HG03103 (cell line): Measurements from ENCODE around the gene RORC.
"Not testable (repeated sequence)": the region's sequence is repeated elsewhere in the genome, so short reads cannot be mapped to it uniquely, and the experiment has no call there.

ENCODE experiments used
- ATAC-seq: cut with Tn5 transposase; IDR thresholded peaks from one replicate; pipeline ENCODE4 v1.9.1; 2021; ENCODE audit warnings: low read depth; ENCODE audit not compliant: unreplicated experiment

The RORC gene

DNA sequence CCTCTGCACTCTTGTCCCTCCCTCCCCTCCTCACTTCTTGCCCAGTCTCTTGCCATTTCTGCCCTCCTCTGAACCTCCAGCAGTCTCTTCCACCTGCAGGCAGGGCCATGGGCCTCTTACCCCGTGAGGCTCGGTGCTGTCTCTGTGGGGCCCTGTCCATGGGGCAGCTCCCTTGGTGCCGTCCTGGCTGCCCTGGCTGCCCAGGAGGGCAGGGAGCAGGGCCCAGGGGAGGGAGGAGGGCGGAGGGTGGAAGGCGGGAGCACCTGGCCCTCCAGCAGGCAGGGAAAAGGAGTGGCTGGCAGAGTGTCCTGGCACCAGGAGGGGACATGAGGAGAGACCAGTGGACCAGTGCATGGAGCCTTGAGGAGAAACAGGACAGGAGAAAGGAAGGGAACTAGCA, at the start of gene RORC:
Gene RORC (minus strand): TSS at position 198 of the 400 bp plus-strand sequence. CDS start 38 bp downstream, at position 160.
- ATAC-seq: no peak

DNA sequence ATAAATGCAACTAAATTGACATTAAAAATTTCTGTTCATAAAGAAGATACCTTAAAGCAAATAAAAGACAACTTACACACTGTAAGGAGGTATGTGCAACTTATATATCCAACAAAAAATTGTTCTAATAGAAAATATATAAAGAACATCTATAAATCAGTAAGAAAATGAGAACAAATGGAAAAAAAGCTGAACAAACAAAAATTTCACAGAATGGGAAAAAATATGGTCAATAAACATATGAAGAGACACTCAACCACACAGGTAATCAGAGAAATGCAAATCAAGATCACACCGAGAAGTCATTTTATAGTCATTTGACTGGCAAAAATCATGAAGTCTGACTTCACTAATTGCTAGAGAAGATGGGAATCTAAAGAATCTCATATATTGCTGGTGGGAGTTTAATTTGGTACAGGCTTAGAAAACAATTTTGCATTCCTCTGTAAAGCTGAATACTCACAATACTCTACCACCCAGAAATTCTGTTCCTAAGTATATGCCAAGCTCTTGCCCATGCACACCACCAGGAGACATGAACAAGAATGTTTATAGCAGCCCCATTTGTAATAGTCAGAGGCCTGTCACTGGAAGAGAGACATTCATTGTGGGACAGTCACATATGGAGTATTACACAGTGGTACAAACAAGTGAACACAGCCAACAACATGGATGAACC, 44.0 kb upstream of the RORC start:
- ATAC-seq: no peak

DNA sequence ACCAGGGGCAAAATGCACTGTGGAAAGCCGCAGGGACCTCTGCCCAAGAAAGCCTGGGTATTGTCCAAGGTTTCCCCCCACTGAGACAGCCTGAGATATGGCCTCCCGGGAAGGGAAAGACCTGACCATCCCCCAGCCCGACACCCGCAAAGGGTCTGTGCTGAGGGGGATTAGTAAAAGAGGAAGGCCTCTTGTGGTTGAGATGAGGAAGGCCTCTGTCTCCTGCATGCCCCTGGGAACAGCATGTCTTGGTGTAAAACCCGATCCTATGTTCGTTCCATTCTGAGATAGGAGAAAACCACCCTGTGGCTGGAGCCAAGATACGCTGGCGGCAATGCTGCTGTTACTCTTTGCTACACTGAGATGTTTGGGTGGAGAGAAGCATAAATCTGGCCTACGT, 41.2 kb upstream of the RORC start:
- ATAC-seq: not testable (repeated sequence)

DNA sequence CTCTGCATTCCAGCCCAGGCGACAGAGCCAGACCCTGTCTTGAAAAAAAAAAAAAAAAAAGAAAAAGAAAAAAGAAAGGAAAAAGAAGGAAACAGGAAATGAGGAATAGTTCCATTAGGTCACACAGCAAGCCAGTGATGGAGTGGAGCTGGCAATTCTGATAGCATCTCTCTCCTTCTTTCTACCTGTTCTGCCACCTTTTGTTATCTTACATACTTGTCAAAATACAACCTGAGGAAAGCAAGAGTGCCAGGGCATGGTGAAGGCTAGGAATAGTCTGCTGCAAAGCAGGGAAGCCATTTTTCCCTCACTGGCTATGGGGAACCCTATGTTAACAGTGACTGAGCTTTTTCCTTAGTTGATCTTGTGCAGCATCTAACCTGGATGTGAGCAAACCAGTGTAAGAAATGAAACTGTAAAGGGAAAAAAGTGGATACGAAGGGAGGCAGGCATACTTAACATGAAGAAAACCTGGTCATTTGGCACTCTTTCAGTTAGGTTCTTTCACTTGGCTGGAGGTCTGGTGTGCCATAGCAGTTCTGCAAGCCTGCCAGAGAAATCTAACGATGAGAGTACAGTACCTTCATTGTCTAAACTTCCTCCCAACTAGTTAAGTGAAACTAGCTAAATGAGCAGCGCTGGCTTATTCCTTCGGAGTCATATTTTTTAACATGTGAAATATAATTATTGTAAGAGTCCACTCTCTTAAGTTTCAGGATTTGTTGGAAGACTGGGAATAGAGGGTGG, 39.9 kb upstream of the RORC start:
- ATAC-seq: no peak

DNA sequence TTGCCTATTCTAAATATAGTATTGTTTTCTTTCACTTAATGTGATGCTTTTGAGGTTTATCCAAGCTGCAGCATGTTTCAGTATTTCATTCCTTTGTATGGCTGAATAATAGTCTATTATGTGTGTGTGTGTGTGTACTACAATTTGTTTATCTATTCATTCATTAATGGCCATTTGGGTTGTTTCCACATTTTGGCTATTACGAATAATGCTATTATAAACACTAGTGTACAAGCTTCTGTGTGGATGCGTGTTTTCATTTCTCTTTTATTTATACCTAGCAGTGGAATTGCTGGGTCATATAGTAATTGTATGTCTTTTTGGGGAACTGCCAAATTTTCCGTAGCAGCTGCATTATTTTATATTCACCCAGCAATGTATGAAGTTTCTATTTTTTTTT, 36.9 kb upstream of the RORC start:
- ATAC-seq: no peak

DNA sequence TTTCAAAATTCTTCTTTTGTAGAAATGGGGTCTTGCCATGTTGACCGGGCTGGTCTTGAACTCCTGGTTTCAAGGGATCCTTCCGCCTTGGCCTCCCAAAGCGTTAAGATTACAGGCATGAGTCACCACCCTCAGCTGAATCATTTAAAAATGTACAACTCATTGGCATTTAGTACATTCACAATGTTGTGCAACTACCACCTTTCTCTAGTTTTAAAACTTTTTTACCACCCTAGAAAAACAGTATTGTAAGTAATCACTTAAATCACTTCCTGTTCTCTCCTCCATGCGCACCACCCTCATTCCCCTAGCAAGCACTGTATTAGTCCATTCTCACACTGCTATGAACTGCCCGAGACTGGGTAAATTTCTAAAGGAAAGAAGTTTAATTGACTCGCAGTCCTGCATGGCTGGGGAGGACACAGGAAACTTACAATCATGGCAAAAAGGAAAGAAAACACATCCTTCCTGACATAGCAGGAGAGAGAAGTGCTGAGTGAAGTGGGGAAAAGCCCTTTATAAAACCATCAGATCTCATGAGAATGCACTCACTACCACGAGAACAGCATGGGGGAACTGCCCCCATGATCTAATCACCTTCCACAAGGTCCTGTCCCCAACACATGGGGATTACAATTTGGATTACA, 36.3 kb upstream of the RORC start:
- no peak for ATAC-seq

DNA sequence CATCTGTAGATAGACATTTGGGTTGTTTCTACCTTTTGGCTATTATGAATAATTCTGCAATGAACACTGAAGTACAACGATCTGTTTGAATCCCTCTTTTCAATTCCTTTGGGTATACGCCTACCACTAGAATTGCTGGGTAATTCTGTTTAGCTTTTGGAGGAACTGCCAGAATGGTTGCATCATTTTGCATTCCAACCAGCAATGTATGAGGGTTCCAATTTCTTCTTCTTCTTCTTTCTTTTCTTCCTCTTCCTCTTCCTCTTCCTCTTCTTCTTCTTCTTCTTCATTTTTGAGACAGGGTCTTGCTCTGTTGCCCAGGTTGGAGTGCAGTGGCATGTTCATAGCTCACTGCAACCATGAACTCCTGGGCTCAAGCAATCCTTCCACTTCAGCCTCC, 35.7 kb upstream of the RORC start:
- no peak for ATAC-seq

DNA sequence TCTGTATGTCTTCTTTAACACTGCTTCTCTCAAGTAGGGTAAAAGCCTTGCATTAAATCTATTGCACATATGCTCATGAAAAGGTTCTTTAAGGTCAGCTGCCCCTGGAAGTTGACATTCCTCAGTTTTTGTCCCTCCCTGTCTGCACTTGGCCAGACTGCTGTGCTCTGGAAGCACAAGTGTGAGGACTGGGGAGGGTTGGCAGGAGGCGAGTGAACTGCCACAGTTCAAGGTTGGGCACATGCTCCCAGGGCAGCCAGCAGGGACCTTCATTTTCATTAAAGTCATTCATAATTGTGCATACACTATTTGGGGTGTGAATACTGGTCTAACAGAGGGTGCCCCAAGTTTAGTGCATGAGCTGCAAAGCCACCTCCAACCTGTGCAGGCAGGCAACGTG, 32.8 kb upstream of the RORC start:
- ATAC-seq: no peak

DNA sequence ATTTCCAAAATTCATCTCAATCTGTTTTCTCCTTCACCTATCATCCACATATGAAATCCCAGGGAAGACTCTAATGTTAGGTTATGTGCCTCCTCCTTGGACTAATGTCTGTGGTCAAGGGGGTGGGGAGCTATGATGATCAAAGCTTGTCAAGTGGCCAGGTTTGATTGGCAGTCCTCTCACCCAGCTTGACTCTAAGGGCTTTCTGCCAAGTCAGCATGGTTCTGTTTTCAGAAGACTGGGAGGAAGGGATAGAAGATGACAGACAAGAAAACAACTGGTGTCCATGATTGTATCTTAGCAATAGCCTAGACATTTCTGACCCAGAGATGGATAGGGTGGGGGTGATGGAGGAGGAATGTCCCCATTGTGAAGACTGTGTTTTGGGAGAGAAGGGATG, 31.0 kb upstream of the RORC start:
- ATAC-seq: no peak

DNA sequence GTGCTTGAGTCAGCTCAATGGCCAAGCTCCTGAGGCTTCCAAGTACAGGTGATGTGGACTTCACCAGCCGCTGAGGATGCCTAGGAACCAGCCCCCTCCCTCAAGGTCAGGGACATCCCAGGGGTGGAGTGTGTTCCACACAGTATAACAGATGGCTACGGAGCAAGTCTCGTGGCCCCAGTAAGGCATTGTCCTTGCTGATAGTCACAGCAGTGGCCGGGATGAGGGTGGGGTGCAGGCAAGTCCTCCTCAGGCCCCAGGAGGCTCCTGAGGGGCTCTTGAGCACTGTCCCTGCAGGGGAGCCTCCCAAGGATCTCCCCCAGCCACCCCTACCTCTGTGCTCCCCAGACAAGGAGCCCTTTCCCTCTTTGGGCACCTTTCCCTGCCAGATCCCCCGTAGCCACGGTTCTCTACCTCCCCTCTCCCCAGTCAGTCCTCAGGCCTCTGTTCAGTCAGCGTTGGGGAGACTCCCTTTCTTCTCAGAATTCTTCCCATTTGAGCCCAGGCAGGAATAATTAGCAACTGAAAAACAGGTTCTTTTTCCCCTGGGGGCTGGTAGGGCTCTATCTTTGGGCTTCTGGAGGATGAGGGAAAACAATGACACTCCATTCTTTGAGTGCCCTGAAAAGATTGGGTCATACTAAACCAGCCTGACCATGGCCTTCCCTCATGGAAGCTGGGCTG, 29.0 kb upstream of the RORC start:
- no peak for ATAC-seq

DNA sequence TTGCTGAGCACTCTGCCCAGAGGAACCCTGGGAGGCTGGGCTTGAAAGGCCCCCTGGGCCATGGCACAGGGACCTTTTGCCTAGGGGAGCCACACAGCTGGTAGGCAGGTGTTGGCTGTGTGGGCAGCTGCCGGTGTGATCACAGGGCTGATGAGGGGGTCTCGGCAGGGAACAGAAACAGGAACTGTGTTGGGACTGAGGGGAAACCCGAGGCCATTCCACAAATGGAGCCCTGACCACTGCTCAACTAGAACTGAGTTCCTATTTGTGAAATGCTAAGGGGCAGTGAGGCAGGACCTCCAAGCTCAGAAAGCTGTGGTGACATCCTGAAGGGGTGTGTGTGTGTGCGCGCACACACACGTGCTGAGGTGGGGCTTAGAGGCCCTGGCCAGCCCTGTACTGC, 28.3 kb upstream of the RORC start:
- no peak for ATAC-seq

DNA sequence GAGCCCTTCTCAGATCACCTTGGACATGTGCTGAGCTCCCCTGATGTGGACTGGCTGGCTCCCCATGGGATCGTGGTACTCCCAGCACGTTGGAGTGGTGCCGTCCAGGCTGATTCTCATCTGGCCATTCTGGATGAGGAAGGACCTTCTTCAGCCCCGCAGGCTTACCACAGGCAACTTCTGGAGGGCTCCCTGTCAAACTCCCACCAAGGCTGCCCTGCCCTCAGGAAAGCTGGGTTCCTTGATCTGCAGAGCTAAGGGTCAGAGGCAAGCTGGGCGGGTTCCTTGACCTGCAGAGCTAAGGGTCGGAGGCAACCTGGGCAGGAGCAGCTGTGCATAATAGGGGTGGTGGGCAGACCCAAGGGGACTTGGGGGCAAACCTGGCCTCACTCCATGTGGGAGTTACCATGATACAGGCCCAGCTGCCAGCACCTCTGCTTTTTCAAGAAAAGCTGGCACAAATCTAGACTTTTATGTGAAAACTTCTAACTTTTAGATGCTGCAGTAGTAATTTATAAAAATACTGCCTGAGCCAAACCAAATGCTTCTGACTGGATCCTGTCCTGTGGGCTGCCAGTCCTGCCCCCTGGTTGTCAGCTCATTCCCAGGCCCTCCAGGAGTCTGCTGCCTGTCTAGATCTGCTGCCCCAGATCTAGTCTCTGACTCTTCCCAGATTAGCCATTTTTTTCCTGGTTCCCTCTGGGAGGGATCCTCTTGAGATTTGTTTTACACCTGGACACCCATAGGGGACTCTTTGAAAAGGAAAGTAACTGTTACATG, 27.5 kb upstream of the RORC start:
- ATAC-seq: no peak

DNA sequence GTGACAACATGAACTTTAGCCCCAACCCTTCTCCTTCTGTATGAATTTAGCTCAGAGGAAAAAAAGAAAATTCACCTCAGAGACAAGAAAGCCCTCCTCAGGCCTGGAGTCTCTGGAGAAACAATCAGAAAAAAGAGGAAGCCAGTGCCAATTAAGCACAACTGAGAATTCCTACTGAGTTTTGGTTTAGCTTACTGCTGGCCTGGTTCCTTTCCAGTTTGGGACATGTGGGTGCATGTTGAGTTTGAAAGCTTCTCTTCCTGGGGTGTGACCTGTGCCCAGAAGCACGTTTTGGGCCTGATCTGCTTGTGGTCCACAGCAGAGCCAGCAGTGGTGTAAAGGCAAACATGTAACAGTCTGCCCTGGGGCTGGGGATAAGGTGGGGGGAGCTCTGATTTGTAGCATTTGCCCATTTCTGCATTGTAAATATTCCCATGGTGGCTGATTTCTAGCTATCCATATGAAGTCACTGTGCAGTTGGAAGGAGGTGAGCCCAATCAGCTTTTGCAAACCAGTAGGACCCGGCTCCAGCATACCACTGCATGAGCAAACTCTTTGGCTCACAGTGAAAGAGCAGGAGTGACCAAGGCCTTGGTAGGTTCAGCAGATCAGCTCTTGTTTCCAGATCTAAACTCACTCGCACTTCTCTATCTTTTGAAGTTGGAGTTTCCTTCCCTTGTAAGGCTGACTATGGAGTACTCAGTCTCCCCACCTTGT, 26.6 kb upstream of the RORC start:
- no peak for ATAC-seq

DNA sequence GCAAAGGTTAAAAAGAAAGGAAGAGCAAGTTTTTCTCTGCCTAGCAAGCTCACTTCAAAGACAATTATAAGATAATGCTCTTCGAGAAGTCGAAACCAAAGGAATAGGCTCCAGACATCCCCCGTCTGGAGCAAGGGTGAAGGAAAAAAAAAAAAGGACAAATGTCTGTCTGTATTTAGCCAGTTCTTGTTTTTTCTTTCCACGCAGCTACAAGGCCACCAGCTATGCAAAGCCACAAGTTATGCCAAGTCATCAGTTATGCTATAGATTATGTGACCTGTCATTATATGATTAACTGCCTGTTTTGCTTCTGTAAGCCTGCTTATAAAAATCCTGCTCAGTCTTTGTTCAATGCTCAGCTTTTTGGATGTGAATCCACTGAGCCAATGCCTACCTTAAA, 24.3 kb upstream of the RORC start:
- ATAC-seq: no peak

DNA sequence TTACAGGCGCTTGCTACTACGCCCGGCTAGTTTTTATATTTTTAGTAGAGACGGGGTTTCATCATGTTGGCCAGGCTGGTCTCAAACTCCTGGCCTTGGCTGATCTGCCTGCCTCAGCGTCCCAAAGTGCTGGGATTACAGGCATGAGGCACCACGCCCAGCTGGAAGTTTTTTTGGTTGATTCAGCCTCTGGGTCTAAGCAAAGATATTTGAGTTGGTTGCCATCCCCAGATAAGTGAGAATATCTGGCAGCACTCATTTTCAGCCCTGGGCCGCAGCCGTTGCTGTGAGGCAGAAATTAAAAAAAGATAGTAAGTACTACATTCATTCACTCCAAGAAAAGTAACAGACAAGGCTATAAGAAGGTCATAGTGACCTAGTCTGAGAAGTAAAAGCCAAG, 23.9 kb upstream of the RORC start:
- not testable (repeated sequence) for ATAC-seq

DNA sequence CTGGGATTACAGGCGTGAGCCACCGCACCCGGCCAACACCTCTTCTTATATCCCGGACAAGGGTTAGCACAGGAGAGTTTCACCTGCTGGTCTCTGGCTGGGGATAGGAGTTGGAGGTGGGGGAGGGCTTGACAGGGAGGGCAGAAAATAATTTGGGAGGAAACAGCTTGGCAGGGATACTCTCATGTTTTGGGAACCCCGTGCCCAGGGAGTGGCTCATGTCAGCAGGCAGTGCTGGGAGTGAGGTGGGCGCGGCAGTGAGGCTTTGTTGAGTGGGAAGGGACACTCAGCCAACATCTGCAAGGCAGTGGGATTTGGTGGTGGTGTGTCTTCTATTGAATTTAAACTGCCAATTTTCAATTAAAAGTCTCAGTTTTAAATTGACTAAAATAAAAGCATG, 23.1 kb upstream of the RORC start:
- ATAC-seq: no peak

DNA sequence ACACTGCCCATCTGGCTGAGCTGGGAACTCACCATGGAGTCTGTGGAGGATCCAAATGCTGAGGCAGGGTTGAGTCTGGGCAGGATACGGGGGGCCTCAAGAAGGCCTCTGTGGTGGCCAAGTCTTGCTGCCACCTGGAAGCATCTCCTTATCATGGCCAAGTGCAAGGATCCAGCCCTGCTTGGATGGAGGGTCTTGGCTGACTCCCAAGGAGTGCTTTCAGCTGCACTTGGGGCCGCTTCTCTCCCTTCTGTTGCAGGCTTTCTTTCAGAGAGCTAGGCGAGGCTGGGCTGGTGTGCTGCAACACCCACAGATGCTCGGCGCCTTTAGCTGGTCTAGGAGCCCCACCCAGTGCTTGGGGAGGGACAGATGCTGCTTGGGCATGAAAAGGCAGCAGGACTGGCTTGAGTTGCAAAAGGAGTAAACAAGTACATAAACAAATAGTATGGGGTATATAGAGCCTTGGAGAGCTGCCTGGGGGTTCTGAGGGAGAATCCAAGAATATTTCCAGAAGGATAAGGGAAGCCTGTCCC, 21.9 kb upstream of the RORC start, which contains the start of gene THEM5:
Gene THEM5 (minus strand): TSS at position 302 of the 533 bp plus-strand sequence. CDS start 147 bp downstream, at position 155.
- no peak for ATAC-seq

DNA sequence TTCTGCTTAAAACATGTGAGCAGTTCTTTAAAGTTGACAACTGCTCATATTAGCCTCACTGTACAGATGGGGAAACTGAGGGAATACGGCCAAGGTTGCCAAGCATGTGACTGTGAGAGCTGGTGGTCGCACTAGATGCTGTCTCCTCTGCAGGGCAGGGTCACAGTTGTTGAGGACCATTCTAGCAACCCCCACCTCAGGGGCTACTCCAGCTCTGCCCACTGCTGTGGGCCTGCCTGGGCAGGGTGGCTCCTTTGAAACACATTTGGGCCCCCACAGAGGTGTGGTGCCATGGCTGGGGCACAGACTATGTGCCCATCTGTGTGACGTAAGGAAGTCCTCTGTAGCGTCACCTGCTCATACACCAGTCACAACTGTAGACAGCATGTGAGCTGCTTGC, 21.1 kb upstream of the RORC start:
- no peak for ATAC-seq

DNA sequence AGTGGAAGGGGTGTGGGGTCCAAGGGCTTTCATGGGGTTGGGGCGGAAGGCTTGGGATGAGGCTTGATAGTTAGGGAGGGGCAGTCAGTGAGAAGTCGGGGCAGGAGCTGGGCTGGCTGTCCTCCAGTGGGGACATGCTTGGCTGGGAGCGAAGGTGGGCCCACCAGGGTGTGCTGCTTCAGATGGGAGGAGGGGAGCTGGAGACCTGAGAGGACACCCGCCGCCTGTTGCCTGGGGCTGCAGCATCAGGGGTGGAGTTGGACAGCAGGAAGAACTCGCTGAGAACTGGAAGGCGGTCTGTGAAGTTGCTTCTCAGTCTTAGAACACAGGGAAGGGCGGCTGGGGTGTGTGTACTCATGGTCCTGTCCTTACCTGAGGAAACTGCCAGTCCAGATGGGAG, 20.3 kb upstream of the RORC start:
- ATAC-seq: no peak
